ENCODE data around the gene SLC1A2. TPM values are rescaled to one million over a fixed set of nuclear protein-coding genes. Genes with fewer than 3 reads are reported as not detected.

The SLC1A2 gene
- total RNA-seq, 1 donor from 2014 or later = not detected

GRCh38 chr11:35347921-35348331 lies 71.4 kb downstream of the SLC1A2 start:
- TF ChIP-seq CTCF (IDR thresholded peaks at IDR 0.05; ENCODE audit: insufficient read depth, low read length, poor library complexity, severe bottlenecking) = no peak
- Histone ChIP-seq H3K4me3 (ENCODE audit: low read depth, low read length) (no peak overlapping the region), H3K27me3 (ENCODE audit: control insufficient read depth, insufficient read depth, low read length) (no peaks in the 10 kb centered on the region), H3K36me3 (ENCODE audit: control insufficient read depth, insufficient read depth, low read length) (no peaks in the 10 kb centered on the region)
- no peak for DNase-seq (ENCODE audit: low read depth)

DNA sequence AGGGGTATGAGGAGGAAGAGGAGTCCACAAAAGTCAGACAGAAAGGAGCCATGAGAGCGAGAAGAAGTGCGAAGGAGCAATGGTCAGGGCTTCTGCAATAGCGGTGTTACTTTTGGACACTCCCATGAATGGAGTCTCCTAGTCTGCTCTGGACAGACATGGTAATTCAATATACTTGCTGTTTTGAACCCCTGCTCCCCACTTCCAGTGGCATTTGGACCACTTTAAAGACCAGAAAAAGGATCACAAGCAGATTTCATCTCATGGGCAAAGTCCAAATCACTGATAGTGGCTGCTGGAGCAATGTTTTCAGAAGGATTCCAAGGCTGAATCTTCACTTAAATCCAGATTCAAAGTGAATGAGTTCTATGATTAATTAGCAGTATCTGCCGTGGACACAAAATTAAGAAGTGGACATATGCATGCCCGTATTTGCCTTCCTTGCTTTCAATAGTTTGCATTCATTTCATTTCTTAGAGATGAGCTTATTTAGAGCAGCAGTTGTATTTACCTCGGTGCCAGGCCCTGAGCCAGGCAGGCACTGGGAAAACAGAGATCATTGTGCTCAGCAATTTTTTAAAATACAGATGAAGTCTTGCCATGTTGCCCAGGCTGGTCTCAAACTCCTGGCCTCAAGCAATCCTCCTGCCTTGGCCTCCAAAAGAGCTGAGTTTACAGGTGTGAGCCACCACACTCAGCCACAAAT lies 72.0 kb downstream of the SLC1A2 start:
- no peak for TF ChIP-seq CTCF (IDR thresholded peaks at IDR 0.05; ENCODE audit: insufficient read depth, low read length, poor library complexity, severe bottlenecking)

GRCh38 chr11:35346472-35347156 lies 72.7 kb downstream of the SLC1A2 start:
- no peak for TF ChIP-seq CTCF (IDR thresholded peaks at IDR 0.05; ENCODE audit: insufficient read depth, low read length, poor library complexity, severe bottlenecking)
- no peak for DNase-seq (ENCODE audit: low read depth)
- Histone ChIP-seq H3K36me3 (ENCODE audit: control insufficient read depth, insufficient read depth, low read length) (no peaks in the 10 kb centered on the region), H3K4me3 (ENCODE audit: low read depth, low read length) (no peak overlapping the region), H3K27me3 (ENCODE audit: control insufficient read depth, insufficient read depth, low read length) (no peaks in the 10 kb centered on the region)

More for the DNA sequence above, 72.0 kb downstream of the SLC1A2 start:
- Histone ChIP-seq H3K27me3 (ENCODE audit: control insufficient read depth, insufficient read depth, low read length) (no peaks in the 10 kb centered on the region), H3K36me3 (ENCODE audit: control insufficient read depth, insufficient read depth, low read length) (no peaks in the 10 kb centered on the region), H3K4me3 (ENCODE audit: low read depth, low read length) (no peak overlapping the region)
- no peak for DNase-seq (ENCODE audit: low read depth)

DNA sequence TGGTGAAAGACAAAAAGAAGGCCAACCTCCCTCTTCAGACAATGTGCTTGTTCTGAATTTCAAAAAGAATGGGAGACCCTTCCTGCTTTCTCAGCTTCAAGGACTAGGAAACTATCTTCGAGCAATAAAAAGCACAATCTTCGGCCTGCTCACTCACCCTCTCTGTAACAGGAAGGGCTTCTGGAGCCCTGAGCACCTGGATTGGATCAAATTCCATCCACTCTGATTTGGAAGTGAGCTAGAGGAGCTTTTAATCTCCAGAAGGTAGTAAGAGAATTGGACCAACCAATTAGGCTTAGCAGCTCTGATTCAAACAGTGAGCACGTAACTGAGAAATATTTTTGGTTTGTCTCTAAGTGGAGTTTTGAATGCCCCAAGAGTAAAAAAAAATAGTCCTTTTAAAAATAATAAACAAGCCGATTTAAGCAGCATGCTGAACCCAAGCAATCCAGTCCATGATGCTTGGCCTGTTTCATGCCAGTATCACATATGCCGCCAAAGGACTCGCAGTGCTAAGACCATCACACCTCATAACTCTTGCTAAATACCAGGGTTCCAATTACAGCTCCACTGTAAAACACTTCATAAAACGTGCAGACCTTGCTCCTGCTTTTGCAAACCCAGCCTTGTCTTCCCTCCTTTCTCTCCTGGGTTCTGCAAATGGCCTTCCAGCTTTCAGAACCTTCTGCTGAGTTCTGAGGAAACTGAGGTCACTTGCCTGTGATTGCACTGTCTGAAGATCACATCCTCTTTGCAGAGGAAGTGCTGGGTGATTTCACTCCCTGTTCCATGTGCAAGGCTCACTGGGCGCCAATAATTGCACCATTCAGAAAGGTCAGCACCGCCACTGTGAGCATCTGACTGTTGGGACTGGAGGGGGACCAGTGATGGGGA lies 74.4 kb downstream of the SLC1A2 start:
- no peaks in the 10 kb centered on the region for H3K36me3 ChIP-seq (ENCODE audit: control insufficient read depth, insufficient read depth, low read length)
- no peak for DNase-seq (ENCODE audit: low read depth)
- H3K27me3 ChIP-seq (ENCODE audit: control insufficient read depth, insufficient read depth, low read length) = no peaks in the 10 kb centered on the region
- no peak overlapping the region for H3K4me3 ChIP-seq (ENCODE audit: low read depth, low read length)
- TF ChIP-seq CTCF (IDR thresholded peaks at IDR 0.05; ENCODE audit: insufficient read depth, low read length, poor library complexity, severe bottlenecking) = no peak

GRCh38 chr11:35343033-35343598 lies 76.2 kb downstream of the SLC1A2 start:
- no peak overlapping the region for H3K4me3 ChIP-seq (ENCODE audit: low read depth, low read length)
- no peaks in the 10 kb centered on the region for H3K27me3 ChIP-seq (ENCODE audit: control insufficient read depth, insufficient read depth, low read length)
- no peaks in the 10 kb centered on the region for H3K36me3 ChIP-seq (ENCODE audit: control insufficient read depth, insufficient read depth, low read length)
- no peak for TF ChIP-seq CTCF (IDR thresholded peaks at IDR 0.05; ENCODE audit: insufficient read depth, low read length, poor library complexity, severe bottlenecking)
- DNase-seq (ENCODE audit: low read depth) = no peak
